Epithelial cell of prostate (primary cell): ENCODE measurements around the gene IQSEC3.
"Not testable (repeated sequence)": the region's sequence is repeated elsewhere in the genome, so short reads cannot be mapped to it uniquely, and the experiment has no call there.

Source experiments
- DNase-seq: peaks from one replicate; pipeline ENCODE4 v3.0.0-alpha.2; 2011; ENCODE audit warnings: low read depth, low spot score
- H3K27ac ChIP-seq: fragments of 450-650 bp; 2 replicates; pipeline ENCODE4 v1.5.1; 2017; ENCODE audit warnings: mild to moderate bottlenecking

The IQSEC3 gene

GRCh38 chr12:131008-131407 lies 64.4 kb downstream of the IQSEC3 start:
- no peak overlapping the region for H3K27ac ChIP-seq
- no peak for DNase-seq

- no peak for DNase-seq
- no peak overlapping the region for H3K27ac ChIP-seq
These were observed 65.3 kb downstream of the IQSEC3 start for GRCh38 chr12:131732-132495.

DNA sequence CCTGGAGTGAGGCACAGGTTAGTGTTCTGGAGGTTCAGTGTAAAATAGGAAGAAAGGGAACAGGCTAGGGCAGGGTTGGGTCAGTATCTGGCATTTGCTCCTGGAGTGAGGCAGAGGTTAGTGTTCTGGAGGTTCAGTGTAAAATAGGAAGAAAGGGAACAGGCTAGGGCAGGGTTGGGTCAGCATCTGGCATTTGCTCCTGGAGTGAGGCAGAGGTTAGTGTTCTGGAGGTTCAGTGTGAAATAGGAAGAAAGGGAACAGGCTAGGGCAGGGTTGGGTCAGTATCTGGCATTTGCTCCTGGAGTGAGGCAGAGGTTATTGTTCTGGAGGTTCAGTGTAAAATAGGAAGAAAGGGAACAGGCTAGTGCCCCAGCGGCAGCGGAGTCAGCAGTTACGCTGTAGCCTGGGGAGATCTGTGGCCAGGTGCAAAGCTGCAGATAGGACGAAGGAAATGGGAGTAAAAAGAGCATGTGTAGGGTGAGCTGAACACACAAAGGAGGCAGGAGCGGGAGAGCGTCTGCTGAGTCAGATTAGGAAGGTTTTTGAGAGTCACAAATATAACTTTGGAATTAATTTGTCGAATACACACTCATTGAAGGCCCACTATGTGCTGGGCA lies 67.2 kb downstream of the IQSEC3 start:
- not testable (repeated sequence) for DNase-seq, H3K27ac ChIP-seq

DNA sequence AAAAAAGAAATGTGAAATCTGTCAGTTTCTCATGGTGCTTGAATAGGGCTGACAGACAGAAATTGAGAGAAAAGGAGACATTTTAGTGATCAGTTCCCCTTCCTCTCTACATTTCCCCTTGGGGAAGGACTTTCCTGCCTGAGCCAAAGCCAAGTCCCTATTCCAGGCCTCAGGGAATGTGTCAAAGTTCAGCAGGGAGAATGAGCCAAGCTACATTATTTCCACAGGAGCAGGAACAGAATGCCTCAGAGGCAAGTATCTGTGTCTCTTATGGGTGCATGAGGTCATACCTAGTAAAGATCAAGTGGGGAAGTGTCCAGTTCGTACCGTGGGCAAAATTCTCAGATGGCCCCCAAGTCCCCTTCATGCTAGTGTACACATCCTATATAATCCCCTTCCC lies 68.6 kb downstream of the IQSEC3 start:
- DNase-seq = no peak
- H3K27ac ChIP-seq = no peak overlapping the region

GRCh38 chr12:138171-138897 lies 71.8 kb downstream of the IQSEC3 start:
- no peak for DNase-seq
- no peak overlapping the region for H3K27ac ChIP-seq

DNA sequence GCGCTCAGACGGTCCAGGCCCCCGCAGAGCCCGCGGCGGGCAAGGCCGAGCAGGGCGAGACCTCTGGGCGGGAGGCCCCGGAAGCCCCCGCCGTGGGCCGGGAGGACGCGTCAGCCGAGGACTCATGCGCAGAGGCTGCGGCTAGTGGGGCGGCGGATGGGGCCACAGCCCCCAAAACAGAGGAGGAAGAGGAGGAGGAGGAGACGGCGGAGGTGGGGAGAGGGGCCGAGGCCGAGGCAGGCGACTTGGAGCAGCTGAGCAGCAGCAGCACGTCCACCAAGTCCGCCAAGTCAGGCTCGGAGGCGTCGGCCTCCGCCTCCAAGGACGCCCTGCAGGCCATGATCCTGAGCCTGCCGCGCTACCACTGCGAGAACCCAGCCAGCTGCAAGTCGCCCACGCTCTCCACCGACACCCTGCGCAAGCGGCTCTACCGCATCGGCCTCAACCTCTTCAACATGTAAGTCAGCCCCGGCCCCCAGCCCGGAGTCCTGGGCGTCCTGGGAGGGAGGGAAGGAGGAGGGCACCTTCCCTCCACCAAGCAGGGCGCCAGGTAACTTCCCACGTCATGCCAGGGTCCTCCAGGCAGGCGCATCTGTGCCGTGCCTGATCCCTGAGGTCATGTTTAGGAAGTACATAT lies 72.4 kb downstream of the IQSEC3 start:
- DNase-seq = no peak

GRCh38 chr12:139585-139984 lies 73.0 kb downstream of the IQSEC3 start:
- DNase-seq = no peak

More for the DNA sequence above, 72.4 kb downstream of the IQSEC3 start:
- H3K27ac ChIP-seq = no peak overlapping the region

DNA sequence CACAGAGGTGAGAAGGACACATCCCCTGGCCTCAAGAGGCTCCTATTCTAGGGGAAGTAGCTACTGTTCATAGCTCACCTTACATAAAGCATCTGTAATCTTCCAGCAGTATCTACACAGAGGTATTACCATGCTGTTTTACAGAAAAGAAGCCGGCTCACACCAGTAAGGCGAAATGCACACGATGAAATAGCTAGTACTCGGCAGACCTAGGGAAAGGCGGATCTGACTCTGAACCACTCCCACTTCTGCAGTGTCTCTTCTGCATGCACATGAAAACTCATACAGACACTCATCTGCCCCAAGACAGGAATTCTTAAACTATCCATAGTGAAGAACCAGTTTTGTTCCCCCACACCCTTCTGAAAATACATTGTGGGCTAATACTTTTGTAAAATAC lies 73.6 kb downstream of the IQSEC3 start:
- DNase-seq = no peak
- no peak overlapping the region for H3K27ac ChIP-seq

More at GRCh38 chr12:139585-139984, 73.0 kb downstream of the IQSEC3 start:
- H3K27ac ChIP-seq = no peak overlapping the region

- no peak overlapping the region for H3K27ac ChIP-seq
- no peak for DNase-seq
These were observed 77.5 kb downstream of the IQSEC3 start for GRCh38 chr12:143964-144649.

GRCh38 chr12:144650-145284 lies 78.2 kb downstream of the IQSEC3 start:
- no peak overlapping the region for H3K27ac ChIP-seq
- no peak for DNase-seq

- no peak overlapping the region for H3K27ac ChIP-seq
- DNase-seq = no peak
These were observed 78.9 kb downstream of the IQSEC3 start for GRCh38 chr12:145369-145960.

DNA sequence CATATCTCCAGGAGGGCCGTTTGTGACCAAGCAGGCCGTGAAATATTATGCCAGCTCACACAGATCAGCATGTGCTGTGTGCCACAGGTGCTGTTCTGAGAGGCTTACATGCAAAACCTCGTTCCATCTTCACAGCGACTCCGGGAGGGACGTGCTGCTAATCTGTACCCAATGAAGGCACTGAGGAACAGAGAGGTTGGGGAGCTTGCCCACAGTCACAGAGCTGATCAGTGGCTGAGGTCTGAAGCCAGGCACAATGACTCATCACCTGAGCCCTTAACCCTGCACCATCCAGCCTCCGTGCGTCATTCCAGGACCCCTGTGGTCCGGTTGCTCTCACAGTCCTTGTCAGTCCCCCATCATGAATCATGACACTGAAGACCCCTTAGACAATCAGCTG lies 80.7 kb downstream of the IQSEC3 start:
- H3K27ac ChIP-seq = no peak overlapping the region
- DNase-seq = no peak

GRCh38 chr12:148676-149416 lies 82.3 kb downstream of the IQSEC3 start:
- H3K27ac ChIP-seq = no peak overlapping the region
- DNase-seq = no peak

DNA sequence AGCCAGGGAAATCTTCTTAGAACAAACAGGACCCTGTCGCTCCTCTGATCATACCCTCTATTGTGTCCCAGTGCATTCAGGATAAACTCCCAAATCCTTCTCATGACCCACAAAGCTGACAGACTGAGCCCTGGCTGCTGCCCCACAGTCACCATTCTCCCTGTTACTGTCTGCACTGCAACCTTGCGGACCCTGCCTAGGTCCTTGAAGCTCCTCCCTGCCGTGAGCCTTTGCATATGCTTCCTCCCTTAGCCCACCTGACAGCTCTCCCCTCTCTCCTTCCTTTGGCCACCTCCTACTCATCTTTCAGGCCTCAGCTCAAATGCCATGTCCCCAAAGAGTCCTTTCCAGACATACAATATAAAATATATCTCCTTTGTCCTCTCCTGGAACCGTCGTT lies 85.0 kb downstream of the IQSEC3 start:
- H3K27ac ChIP-seq = no peak overlapping the region
- no peak for DNase-seq

DNA sequence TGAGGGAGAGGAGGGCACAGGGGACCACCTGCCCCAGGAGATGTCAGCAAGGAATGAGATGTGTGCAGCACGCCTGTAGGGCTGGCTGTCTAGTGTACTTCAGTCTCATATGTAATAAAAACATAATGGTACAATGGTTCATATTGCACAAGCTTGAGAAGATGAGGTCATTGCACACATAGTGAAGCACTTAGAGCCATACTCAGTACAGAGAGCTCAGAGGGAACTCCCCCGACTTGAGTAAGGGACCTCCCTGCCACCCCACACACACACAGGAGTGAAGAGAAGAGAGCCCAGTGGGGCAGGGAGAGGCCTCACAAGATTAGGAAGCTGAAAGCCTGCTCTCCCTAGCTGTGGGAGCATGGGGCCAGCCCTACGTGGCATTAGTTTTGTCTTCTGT lies 85.9 kb downstream of the IQSEC3 start:
- no peak overlapping the region for H3K27ac ChIP-seq
- no peak for DNase-seq

DNA sequence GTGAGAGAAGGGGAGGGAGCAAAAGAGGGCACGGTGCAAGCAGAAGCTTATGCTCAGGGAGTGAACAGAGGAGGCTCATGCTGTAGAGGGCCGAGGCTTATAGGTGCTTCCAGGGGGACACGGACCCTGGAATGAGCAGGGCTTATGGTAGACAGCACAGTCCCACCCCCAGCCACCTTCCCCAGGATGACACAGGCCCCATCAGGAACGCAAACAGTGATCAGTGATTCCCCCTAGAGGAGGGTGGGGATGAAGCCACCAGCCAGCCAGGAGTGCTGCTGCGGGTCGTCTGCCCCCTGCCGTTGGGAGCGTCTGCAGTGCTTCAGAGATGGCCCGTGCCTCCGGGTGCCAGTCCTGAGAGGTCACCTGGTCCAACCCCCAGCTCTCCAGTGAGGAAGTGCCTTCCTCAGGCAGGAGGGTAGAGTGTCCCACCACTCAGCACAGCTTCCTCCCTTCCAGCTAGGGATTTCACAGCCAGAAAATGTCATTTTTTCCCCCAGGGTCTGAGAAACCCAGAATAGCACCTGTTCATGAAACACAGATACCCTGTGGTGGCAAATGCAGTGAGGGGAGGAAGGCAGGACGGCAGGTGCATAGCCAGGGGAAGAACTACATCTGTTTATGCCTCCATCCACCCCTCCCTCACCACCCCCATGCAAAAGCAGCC lies 86.6 kb downstream of the IQSEC3 start:
- no peak for DNase-seq
- H3K27ac ChIP-seq = no peak overlapping the region

DNA sequence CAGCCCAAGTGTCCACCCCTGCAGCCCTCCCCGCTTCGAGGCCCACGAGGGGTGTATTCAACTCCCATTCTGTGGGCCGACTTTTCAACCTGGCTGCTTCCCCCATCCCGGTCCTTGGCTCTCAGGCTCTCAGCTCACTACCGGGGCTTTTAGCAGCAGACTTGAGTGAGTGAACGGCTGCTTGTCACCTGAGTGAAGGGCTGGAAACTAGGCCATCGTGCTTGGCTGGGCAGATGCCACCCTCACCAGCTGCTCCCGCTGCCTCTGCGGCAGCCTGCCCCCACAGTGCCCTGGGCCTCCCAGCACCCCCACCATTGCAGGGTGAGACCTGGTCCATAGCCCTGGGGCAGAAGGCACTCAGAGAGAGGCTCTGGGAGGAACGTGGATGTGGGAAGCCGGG lies 87.5 kb downstream of the IQSEC3 start:
- H3K27ac ChIP-seq = no peak overlapping the region
- DNase-seq = no peak

DNA sequence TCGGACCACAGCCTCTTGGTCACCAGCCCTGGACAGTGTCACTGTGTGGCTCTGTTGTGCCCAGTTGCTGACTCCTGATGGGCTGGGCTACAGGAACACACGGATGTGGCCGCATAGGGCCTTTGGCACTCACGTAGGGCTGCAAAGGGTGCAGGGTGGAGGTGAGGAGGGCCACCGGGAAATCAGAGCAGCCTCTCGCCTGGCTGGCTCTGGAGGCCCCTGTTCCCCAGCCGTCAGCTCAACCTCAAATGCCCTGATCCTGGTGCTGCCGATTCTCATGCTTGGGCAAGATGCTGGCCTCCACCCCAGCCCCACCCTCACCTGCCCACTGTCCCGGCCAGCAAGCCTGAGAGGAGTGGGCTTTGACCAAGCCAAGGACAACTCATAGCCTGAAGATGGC lies 88.4 kb downstream of the IQSEC3 start:
- H3K27ac ChIP-seq = no peak overlapping the region
- DNase-seq = no peak
